GM12873 (cell line): Measurements from ENCODE around the gene ALDH1L1.

Source experiments
- TF ChIP-seq, protein P1 (sequence below): IDR thresholded peaks from 2 replicates; pipeline ENCODE4 v1.5.1; 2012; ENCODE audit warnings: low read depth, mild to moderate bottlenecking, moderate library complexity, low read length, control low read depth; ENCODE audit not compliant: insufficient read depth; ENCODE audit errors: missing control alignments

ALDH1L1 gene

GRCh38 chr3:126126811-126127431 is 53.5 kb downstream of the ALDH1L1 start:
- TF ChIP-seq, protein P1, sequence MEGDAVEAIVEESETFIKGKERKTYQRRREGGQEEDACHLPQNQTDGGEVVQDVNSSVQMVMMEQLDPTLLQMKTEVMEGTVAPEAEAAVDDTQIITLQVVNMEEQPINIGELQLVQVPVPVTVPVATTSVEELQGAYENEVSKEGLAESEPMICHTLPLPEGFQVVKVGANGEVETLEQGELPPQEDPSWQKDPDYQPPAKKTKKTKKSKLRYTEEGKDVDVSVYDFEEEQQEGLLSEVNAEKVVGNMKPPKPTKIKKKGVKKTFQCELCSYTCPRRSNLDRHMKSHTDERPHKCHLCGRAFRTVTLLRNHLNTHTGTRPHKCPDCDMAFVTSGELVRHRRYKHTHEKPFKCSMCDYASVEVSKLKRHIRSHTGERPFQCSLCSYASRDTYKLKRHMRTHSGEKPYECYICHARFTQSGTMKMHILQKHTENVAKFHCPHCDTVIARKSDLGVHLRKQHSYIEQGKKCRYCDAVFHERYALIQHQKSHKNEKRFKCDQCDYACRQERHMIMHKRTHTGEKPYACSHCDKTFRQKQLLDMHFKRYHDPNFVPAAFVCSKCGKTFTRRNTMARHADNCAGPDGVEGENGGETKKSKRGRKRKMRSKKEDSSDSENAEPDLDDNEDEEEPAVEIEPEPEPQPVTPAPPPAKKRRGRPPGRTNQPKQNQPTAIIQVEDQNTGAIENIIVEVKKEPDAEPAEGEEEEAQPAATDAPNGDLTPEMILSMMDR = no peak

DNA sequence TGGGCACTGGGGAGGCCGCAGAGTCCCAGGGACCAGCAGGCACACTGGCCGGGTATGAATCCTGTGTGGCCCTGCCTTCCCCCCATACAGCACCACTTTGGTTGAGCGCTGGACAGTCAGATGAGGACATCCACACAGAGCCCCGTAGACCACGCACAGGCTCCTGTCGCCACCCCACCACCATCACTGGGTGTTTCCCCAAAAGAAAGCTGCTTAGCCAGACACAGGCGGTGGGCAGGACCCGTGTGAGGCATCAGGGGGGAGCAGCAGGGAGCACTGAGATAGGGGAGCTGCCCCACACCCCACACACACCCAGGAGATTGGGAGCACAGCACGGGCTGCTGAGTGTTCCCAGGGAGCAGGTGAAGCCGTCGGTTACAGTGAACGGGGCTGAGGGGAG is 54.1 kb downstream of the ALDH1L1 start:
- TF ChIP-seq, protein P1 = no peak

DNA sequence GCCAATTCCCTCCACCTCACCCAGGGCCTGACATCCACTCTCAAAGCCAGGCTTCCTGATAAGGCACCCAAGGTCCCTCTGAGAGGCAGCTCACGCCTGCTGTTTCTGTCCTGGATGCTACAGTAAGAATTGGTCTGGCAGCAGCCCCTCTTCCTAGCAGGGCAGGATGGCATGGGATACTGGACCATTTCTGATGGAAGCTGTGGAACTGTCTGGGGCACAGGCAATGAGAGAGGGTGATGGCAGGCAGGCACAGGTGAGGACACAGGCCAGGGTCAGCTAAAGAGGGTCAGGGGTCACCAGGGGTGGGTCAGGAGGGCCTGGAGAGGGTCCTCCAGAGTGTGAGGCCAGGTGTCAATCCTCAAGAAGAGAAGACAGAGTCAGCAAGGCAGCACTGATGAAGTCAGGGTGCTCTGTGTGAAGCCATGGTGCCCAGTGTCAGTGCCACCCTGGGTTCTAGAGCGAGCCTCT is 54.6 kb downstream of the ALDH1L1 start:
- TF ChIP-seq, protein P1 = no peak

- TF ChIP-seq, protein P1 = no peak
Measured at GRCh38 chr3:126125341-126125740, 55.0 kb downstream of the ALDH1L1 start.

GRCh38 chr3:126124896-126125295 is 55.5 kb downstream of the ALDH1L1 start:
- TF ChIP-seq, protein P1 = no peak

DNA sequence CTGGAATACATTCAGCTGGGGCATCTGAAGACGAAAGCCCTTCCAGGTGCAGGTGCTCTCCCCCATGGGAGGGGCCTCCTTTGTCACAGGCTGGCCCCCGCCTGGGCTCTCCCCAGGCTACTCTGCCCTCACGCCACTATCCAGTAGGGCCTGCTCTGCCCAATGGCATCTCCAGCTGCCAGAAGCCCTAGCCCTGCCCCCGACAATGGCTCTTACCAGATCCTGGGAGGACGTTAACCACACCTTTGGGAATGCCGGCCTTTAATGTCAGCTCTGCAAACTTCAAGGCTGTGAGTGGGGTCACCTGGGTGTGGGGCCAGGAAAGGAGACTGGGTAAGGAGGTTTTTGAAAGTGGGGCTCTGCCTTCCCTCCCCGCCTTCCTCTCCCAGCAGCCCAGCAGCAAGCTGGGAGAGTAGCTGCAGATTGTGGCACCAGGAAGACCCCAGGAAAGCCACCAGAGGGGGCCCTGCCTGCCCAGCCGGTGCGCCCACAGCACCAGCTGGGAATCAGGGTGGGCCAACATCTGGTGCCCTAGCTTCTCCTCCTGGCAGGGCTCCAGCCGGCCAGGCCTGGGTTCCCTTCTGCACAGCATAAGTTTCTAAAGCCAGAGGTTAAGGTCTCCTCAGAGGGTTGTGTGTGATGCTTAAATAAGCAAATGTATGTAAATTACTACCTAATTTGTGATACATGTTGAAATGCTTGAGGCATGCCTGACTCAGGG is 56.1 kb downstream of the ALDH1L1 start:
- TF ChIP-seq, protein P1 = no peak

- TF ChIP-seq, protein P1 = no peak
Measured at GRCh38 chr3:126121632-126122031, 58.8 kb downstream of the ALDH1L1 start.
